Measurements from ENCODE around the gene ZCCHC2. TPM values are rescaled to one million over a fixed set of nuclear protein-coding genes. Genes with fewer than 3 reads are reported as not detected.

The ZCCHC2 gene
- total and polyA plus RNA-seq, 2 of the 8 experiments (the other 6 are each of a cell fraction or from before 2014, with no cell fraction given), result 13.5 to 18.6 TPM

DNA sequence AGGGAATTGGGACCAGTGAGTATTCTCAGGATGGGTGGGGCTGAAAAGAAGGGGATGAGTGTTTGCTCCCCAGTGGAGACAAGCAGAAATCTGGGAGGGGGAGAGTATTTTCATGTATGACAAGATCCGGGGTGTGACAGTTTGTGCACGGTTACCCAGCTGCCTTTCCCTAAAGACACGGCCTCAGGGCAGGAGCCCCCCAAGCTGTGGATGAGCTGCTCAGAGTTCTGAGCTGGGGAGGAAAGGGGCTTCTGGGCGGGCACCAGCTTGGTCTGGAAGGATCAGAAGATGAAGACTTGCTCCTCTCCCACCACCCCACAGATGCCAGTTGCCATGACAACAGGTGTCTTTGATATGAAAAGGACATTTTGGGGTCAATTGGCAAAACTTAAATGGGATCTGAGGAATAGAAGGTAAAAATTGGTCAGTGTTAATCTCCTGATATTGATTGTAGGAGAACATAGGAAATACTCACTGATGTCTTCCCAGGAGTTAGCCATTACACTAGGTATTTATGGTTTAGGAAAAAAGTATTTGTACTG, 29.2 kb downstream of the ZCCHC2 start:
- H3K79me2 ChIP-seq (ENCODE audit: control insufficient read depth in 1 of 2, insufficient read depth in 2 of 2, low read length in 2 of 2), result no peaks in the 10 kb centered on the region
- H3K56ac ChIP-seq (replicated peaks; ENCODE audit: insufficient read length, low read depth, low read length), result no peak overlapping the region
- H2BK120ac ChIP-seq (replicated peaks; ENCODE audit: low read depth, low read length), result no peak overlapping the region
- H4K8ac ChIP-seq (ENCODE audit: extremely low read depth, insufficient read depth, low read length), result no peak overlapping the region
- DNase-seq (ENCODE audit: low read depth in 1 of 2, low spot score in 2 of 2) (no peak), FAIRE-seq (no peak)
- H2BK15ac ChIP-seq (ENCODE audit: low read length), result no peak overlapping the region
- H4K5ac ChIP-seq (ENCODE audit: insufficient read length, low read depth, low read length), result no peak overlapping the region
- no peak overlapping the region for H2AFZ ChIP-seq (ENCODE audit: low read length)
- CTCF ChIA-PET (ENCODE audit: partially characterized antibody), result interaction anchor here (0.5 to 1.8 kb wide), 5 partner anchors 14 to 336 kb away, joined by 3 to 6 read pairs (median 3); no protein-coding TSS in a partner anchor
- POLR2A ChIA-PET (ENCODE audit: partially characterized antibody), result no interaction called here
- H2BK12ac ChIP-seq (ENCODE audit: low read depth, low read length), result no peak overlapping the region
- no peak overlapping the region for H3K14ac ChIP-seq (ENCODE audit: insufficient read length)
- H3K18ac ChIP-seq (ENCODE audit: extremely low read depth, low read length), result no peak overlapping the region
- H3K9ac ChIP-seq (replicated peaks in 1 of 4; ENCODE audit: extremely low read depth in 1 of 4, low read depth in 3 of 4, low read length in 3 of 4), result no peak overlapping the region
- no peak overlapping the region for H3K4ac ChIP-seq (replicated peaks; ENCODE audit: insufficient read length, low read depth, low read length)
- H4K20me1 ChIP-seq (replicated peaks in 1 of 2; ENCODE audit: control insufficient read depth in 1 of 2, insufficient read depth in 2 of 2, low read length in 2 of 2), result no peaks in the 10 kb centered on the region
- 87% methylated on average over 4 of the region's 4 CpGs; no CpG with 5 or more reads in 1 of the 2 experiments for WGBS, 2 experiments (ENCODE audit: extremely low coverage in 1 of 2, insufficient coverage in 1 of 2, insufficient read length in 1 of 2, insufficient replicate concordance in 2 of 2, low coverage in 1 of 2, low lambda C conversion rate in 2 of 2, missing lambda C conversion rate in 1 of 2)
- no peak overlapping the region for H4K91ac ChIP-seq (replicated peaks; ENCODE audit: insufficient read length, low read length)
- no peak overlapping the region for H2BK5ac ChIP-seq (ENCODE audit: low read depth, low read length)
- no peak overlapping the region for H2BK20ac ChIP-seq (ENCODE audit: low read length)
- H3K27ac ChIP-seq (ENCODE audit: low read depth, low read length), result no peak overlapping the region
- no peaks in the 10 kb centered on the region for H3K23me2 ChIP-seq (ENCODE audit: low read depth, low read length)
- no peaks in the 10 kb centered on the region for H3K27me3 ChIP-seq (replicated peaks in 1 of 4; ENCODE audit: control insufficient read depth in 3 of 4, extremely low read depth in 1 of 4, insufficient read depth in 3 of 4, low read length in 3 of 4)
- H3K23ac ChIP-seq (ENCODE audit: insufficient read length), result no peak overlapping the region
- H2AK5ac ChIP-seq (ENCODE audit: low read depth, low read length), result no peak overlapping the region
- peaks cover 0 to 8% (median 3%) of the 10 kb centered on the region in 4 experiments; a peak in 1 of 8 replicates for H3K36me3 ChIP-seq (ENCODE audit: control insufficient read depth in 2 of 4, insufficient read depth in 4 of 4, low read length in 3 of 4)
- H3K4me2 ChIP-seq (ENCODE audit: insufficient read depth in 1 of 2, low read depth in 2 of 2, low read length in 2 of 2), result no peak overlapping the region
- no peaks in the 10 kb centered on the region for H3K79me1 ChIP-seq (ENCODE audit: low read depth, low read length)
- H3K4me1 ChIP-seq (replicated peaks in 1 of 4; ENCODE audit: control insufficient read depth in 3 of 4, insufficient read depth in 4 of 4, low read length in 3 of 4), result no peaks in the 10 kb centered on the region
- no peak overlapping the region for H3K4me3 ChIP-seq (ENCODE audit: extremely low read depth in 1 of 4, insufficient read depth in 2 of 4, low read depth in 3 of 4, low read length in 4 of 4)
- no peaks in the 10 kb centered on the region for H3K9me3 ChIP-seq (ENCODE audit: insufficient read depth in 2 of 2, low read depth in 1 of 2, low read length in 1 of 2)
- TF ChIP-seq EGR1 (IDR thresholded peaks at IDR 0.05; ENCODE audit: borderline replicate concordance, low read depth, low read length), result no peak
